ENCODE results near the gene DNAH12. TPM values are rescaled to one million over a fixed set of nuclear protein-coding genes. Genes with fewer than 3 reads are reported as not detected.

DNAH12 gene

Small RNA genes lying within 50 kb of the gene (small RNA-seq; reads per million reads assigned to genes)
- gene RF00019 (ENCODE audit: insufficient read depth) (not detected), gene RNU6-108P (ENCODE audit: insufficient read depth) (not detected), gene RNU6-1181P (ENCODE audit: insufficient read depth) (not detected), gene RNU6-483P (ENCODE audit: insufficient read depth) (not detected)
